Measurements from ENCODE around the gene SRC.

DNA sequence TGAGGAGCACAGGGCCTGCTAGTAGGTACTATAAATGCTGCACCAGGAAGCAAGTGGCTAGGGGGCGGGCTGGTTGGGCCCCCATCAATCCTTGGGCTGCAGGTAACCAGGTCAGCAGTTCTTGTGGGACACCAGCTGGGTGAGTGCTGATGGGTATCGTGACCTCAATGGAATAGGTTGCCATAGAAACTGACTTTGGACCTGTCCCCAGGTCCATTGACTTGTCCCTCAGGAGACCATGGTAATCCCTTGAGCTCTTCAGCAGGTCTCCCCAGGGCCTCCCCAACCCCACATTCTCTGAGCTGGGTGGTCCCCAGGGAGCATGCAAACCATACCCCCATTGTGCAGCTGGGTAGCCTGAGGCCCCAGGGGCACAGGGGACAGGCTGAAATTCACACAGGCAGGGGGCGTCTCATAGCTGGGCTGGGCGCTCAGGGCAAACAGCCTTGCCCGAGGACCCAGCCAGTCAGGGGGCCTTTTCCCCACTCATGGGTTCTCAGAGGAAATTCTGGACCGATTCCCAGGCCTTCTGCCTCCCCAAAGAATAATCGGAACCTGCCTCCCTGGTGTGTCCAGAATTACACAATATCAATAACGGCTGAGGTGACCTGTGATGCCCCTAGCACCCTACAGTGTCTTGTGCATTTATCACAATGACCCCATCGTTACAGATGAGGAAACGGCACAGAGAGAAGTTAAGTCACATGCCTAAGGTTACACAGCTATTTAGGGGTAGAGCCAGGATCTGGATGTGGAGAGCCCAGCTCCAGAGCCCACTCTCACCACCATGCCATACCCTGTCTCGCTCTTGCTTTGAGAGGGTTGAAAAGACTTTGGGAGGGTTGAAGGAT is 35.9 kb downstream of the SRC start:
- TF ChIP-seq BACH2 (CRISPR knock-in tag; IDR thresholded peaks at IDR 0.05; ENCODE audit: borderline replicate concordance) (no peak), ZFP30 (CRISPR knock-in tag; IDR thresholded peaks at IDR 0.05) (no peak), TOX (CRISPR knock-in tag; IDR thresholded peaks at IDR 0.05; ENCODE audit: borderline replicate concordance) (no peak), RARB (CRISPR knock-in tag; IDR thresholded peaks at IDR 0.05) (no peak), ZNF565 (CRISPR knock-in tag; conservative IDR thresholded peaks at IDR 0.05; ENCODE audit: low read depth) (no peak), ZNF70 (CRISPR knock-in tag; IDR thresholded peaks at IDR 0.05) (no peak), CSDC2 (CRISPR knock-in tag; IDR thresholded peaks at IDR 0.05) (no peak), CSRNP3 (CRISPR knock-in tag; IDR thresholded peaks at IDR 0.05) (no peak), ESRRG (CRISPR knock-in tag; IDR thresholded peaks at IDR 0.05) (no peak), POU6F1 (CRISPR knock-in tag; IDR thresholded peaks at IDR 0.05; ENCODE audit: borderline replicate concordance, low read depth) (no peak), CREB5 (CRISPR knock-in tag; IDR thresholded peaks at IDR 0.05; ENCODE audit: low read depth) (no peak), TSHZ2 (CRISPR knock-in tag; IDR thresholded peaks at IDR 0.05) (no peak), ARNTL (CRISPR knock-in tag; IDR thresholded peaks at IDR 0.05; ENCODE audit: borderline replicate concordance, low read depth) (no peak)
- TF ChIP-seq, protein P1, sequence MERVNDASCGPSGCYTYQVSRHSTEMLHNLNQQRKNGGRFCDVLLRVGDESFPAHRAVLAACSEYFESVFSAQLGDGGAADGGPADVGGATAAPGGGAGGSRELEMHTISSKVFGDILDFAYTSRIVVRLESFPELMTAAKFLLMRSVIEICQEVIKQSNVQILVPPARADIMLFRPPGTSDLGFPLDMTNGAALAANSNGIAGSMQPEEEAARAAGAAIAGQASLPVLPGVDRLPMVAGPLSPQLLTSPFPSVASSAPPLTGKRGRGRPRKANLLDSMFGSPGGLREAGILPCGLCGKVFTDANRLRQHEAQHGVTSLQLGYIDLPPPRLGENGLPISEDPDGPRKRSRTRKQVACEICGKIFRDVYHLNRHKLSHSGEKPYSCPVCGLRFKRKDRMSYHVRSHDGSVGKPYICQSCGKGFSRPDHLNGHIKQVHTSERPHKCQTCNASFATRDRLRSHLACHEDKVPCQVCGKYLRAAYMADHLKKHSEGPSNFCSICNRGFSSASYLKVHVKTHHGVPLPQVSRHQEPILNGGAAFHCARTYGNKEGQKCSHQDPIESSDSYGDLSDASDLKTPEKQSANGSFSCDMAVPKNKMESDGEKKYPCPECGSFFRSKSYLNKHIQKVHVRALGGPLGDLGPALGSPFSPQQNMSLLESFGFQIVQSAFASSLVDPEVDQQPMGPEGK (CRISPR knock-in tag; IDR thresholded peaks at IDR 0.05; ENCODE audit: borderline replicate concordance), result no peak
